GM18505 (cell line): ENCODE measurements around the gene EFR3B.
"Not testable (repeated sequence)": the region's sequence is repeated elsewhere in the genome, so short reads cannot be mapped to it uniquely, and the experiment has no call there.

Source experiments
- ATAC-seq: cut with Tn5 transposase; IDR thresholded peaks from one replicate; pipeline ENCODE4 v1.9.1; 2021; ENCODE audit not compliant: unreplicated experiment
- POLR2A ChIP-seq: IDR thresholded peaks from 4 replicates; pipeline ENCODE4 v1.6.1; 2011; ENCODE audit warnings: borderline replicate concordance; ENCODE audit not compliant: insufficient read depth, insufficient read length; ENCODE audit errors: extremely low read depth

The EFR3B gene

GRCh38 chr2:25123682-25124081, 81.8 kb downstream of the EFR3B start:
- ATAC-seq: no peak
- TF ChIP-seq POLR2A: no peak

- no peak for TF ChIP-seq POLR2A
Observed at GRCh38 chr2:25125189-25125588, 83.3 kb downstream of the EFR3B start.

GRCh38 chr2:25125976-25126375, 84.1 kb downstream of the EFR3B start:
- no peak for TF ChIP-seq POLR2A
- ATAC-seq: no peak

More at GRCh38 chr2:25125189-25125588, 83.3 kb downstream of the EFR3B start:
- no peak for ATAC-seq

GRCh38 chr2:25127071-25127470, 85.2 kb downstream of the EFR3B start:
- not testable (repeated sequence) for ATAC-seq

GRCh38 chr2:25127646-25128045, 85.8 kb downstream of the EFR3B start:
- ATAC-seq: no peak
- TF ChIP-seq POLR2A: no peak

GRCh38 chr2:25129901-25130520, 88.1 kb downstream of the EFR3B start:
- ATAC-seq: no peak
- no peak for TF ChIP-seq POLR2A

GRCh38 chr2:25131253-25131566, 89.3 kb downstream of the EFR3B start:
- ATAC-seq: no peak
- no peak for TF ChIP-seq POLR2A

- no peak for TF ChIP-seq POLR2A
- ATAC-seq: no peak
Observed at GRCh38 chr2:25131567-25132298, 89.9 kb downstream of the EFR3B start.

- ATAC-seq: no peak
- TF ChIP-seq POLR2A: no peak
Observed at GRCh38 chr2:25132299-25132635, 90.4 kb downstream of the EFR3B start.

GRCh38 chr2:25132693-25133092, 90.8 kb downstream of the EFR3B start:
- ATAC-seq: no peak
- TF ChIP-seq POLR2A: no peak

GRCh38 chr2:25140535-25140934, 98.7 kb downstream of the EFR3B start:
- not testable (repeated sequence) for ATAC-seq

- ATAC-seq: no peak
- TF ChIP-seq POLR2A: no peak
Observed at GRCh38 chr2:25141120-25141519, 99.2 kb downstream of the EFR3B start.

- no peak for TF ChIP-seq POLR2A
- ATAC-seq: no peak
Observed at GRCh38 chr2:25145803-25146202, 103.9 kb downstream of the EFR3B start.

- ATAC-seq: no peak
- TF ChIP-seq POLR2A: no peak
Observed at GRCh38 chr2:25146896-25147295, 105.0 kb downstream of the EFR3B start.

- ATAC-seq: no peak
- no peak for TF ChIP-seq POLR2A
Observed at GRCh38 chr2:25149646-25150045, 107.8 kb downstream of the EFR3B start.

GRCh38 chr2:25150993-25151392, 109.1 kb downstream of the EFR3B start:
- ATAC-seq: not testable (repeated sequence)
